ENCODE data around the gene ARG2. TPM values are rescaled to one million over a fixed set of nuclear protein-coding genes. Genes with fewer than 3 reads are reported as not detected.

The ARG2 gene
- total RNA-seq, 4 donors from 2014 or later, result 76.1 to 160 (median 95.0) TPM

GRCh38 chr14:67579636-67580035 lies 40.1 kb upstream of the ARG2 start:
- WGBS, 2 donors, result 32 to 52% methylated on average over 7 of the region's 7 CpGs
- no peaks in the 10 kb centered on the region for H3K9me3 ChIP-seq
- peak; percentile 55 to 62 for DNase-seq
- TF ChIP-seq, protein P1, sequence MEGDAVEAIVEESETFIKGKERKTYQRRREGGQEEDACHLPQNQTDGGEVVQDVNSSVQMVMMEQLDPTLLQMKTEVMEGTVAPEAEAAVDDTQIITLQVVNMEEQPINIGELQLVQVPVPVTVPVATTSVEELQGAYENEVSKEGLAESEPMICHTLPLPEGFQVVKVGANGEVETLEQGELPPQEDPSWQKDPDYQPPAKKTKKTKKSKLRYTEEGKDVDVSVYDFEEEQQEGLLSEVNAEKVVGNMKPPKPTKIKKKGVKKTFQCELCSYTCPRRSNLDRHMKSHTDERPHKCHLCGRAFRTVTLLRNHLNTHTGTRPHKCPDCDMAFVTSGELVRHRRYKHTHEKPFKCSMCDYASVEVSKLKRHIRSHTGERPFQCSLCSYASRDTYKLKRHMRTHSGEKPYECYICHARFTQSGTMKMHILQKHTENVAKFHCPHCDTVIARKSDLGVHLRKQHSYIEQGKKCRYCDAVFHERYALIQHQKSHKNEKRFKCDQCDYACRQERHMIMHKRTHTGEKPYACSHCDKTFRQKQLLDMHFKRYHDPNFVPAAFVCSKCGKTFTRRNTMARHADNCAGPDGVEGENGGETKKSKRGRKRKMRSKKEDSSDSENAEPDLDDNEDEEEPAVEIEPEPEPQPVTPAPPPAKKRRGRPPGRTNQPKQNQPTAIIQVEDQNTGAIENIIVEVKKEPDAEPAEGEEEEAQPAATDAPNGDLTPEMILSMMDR (IDR thresholded peaks at IDR 0.05), result no peak
- no peak for TF ChIP-seq POLR2A (IDR thresholded peaks at IDR 0.05)
- H3K4me1 ChIP-seq, result peaks cover 0 to 9% of the 10 kb centered on the region in 2 donors
- peak overlapping the region; percentile 14 to 31 (median 25) for H3K27ac ChIP-seq
- peaks cover 62 to 90% of the 10 kb centered on the region in 2 donors for H3K36me3 ChIP-seq
- intact Hi-C loops (cut with DNase I), result loop anchor here (5.0 to 10.0 kb wide), 2 partner anchors 93 to 155 kb away; partner anchors contain the start of gene VTI1B
- no peak overlapping the region for H3K4me3 ChIP-seq (replicated peaks in 1 of 3)
- no peaks in the 10 kb centered on the region for H3K27me3 ChIP-seq

DNA sequence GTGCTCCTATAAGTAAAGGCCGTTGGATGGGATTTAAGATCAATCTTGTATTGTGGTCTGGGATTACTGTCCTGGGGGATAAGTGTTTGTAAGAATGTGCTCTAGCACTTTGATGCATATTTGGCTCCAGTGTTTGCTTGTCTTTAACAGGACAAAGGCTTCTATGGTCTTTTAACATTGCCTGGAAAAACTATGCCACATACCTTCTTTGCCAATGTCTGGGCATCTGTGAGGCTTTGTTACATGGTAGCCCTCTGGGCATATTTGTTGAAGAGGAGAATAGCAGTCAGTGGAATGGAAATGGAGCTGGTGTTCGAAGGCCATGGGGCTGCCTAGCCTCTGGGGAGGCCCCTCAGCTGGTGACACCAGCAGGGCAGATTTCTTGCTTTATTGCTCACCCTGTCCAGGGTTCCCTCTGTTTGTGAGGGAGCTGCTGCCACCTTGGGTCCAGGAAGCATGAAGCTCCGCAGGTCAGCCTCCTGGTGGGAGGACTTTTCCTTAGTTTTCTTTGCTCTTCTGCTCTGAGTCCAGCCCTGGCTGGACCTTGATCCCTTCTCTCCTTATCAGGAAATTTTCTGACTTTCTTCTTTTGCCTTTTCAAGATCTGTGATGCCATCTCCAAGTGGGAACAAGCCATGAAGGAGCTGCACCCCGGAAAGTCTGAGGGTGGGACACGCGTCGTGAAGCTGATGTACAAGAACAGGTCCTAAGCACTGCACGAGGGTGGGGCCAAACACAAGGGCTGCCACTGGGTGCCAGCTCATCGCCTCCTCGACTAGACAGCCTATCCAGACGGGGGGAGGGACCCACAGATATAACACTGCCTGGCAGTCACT lies 39.2 kb upstream of the ARG2 start:
- DNase-seq, result no peak
- H3K4me3 ChIP-seq (replicated peaks in 1 of 3), result no peak overlapping the region
- peaks cover 55 to 82% of the 10 kb centered on the region in 2 donors for H3K36me3 ChIP-seq
- WGBS, 2 donors, result 86 to 87% methylated on average over 11 of the region's 11 CpGs
- TF ChIP-seq, protein P1 (IDR thresholded peaks at IDR 0.05), result no peak
- TF ChIP-seq POLR2A (IDR thresholded peaks at IDR 0.05), result no peak
- H3K4me1 ChIP-seq, result peaks cover 0 to 9% of the 10 kb centered on the region in 2 donors
- no peaks in the 10 kb centered on the region for H3K27me3 ChIP-seq
- peak overlapping the region in 1 of 3 donors; percentile 31 for H3K27ac ChIP-seq
- H3K9me3 ChIP-seq, result no peaks in the 10 kb centered on the region
- intact Hi-C loops (cut with DNase I), result loop anchor here (5.0 kb wide), 1 partner anchor 92 kb away; the partner anchor contains the start of gene VTI1B

DNA sequence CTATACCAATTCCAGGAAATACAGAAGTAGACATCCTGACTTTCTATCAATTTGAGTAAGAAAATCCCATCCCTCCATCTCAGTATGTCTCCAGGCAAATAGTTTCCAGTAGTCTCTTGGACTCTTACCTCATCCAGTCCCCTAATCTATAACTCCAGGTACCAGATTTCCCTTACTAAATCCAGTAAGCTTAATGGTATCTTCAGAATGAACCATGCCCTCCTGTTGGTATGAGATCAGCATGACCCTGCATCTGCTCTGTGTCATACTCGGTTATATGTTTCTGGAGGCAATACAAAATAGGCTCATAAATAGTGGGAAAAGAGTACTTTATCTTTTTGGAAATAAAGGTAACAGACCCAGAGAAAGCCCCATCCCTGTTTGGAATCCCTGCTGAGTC lies 38.1 kb upstream of the ARG2 start:
- intact Hi-C loops (cut with DNase I), result loop anchor here (5.0 kb wide), 1 partner anchor 91 kb away; the partner anchor contains the start of gene VTI1B
- Histone ChIP-seq H3K4me3 (replicated peaks in 1 of 3) (no peak overlapping the region), H3K4me1 (peaks cover 0 to 9% of the 10 kb centered on the region in 2 donors), H3K27ac (no peak overlapping the region), H3K27me3 (no peaks in the 10 kb centered on the region), H3K36me3 (peaks cover 47 to 83% of the 10 kb centered on the region in 2 donors), H3K9me3 (no peaks in the 10 kb centered on the region)
- TF ChIP-seq, protein P1 (IDR thresholded peaks at IDR 0.05), result no peak
- no peak for TF ChIP-seq POLR2A (IDR thresholded peaks at IDR 0.05)
- DNase-seq, result no peak
- 93 to 100% methylated on average over 1 of the region's 1 CpG for WGBS, 2 donors

GRCh38 chr14:67582061-67582460 lies 37.7 kb upstream of the ARG2 start:
- Histone ChIP-seq H3K36me3 (peaks cover 49 to 84% of the 10 kb centered on the region in 2 donors), H3K4me3 (replicated peaks in 1 of 3) (no peak overlapping the region), H3K27ac (no peak overlapping the region), H3K27me3 (no peaks in the 10 kb centered on the region), H3K4me1 (peaks cover 0 to 9% of the 10 kb centered on the region in 2 donors), H3K9me3 (no peaks in the 10 kb centered on the region)
- no peak for DNase-seq
- TF ChIP-seq, protein P1 (IDR thresholded peaks at IDR 0.05), result no peak
- TF ChIP-seq POLR2A (IDR thresholded peaks at IDR 0.05), result no peak
- intact Hi-C loops (cut with DNase I), result loop anchor here (5.0 kb wide), 1 partner anchor 90 kb away; the partner anchor contains the start of gene VTI1B
- 90 to 92% methylated on average over 7 of the region's 7 CpGs for whole genome bisulfite sequencing, 2 donors
